HT1080 (cell line): ENCODE data around the gene DMPK. TPM values are rescaled to one million over a fixed set of nuclear protein-coding genes. Genes with fewer than 3 reads are reported as not detected.
A peak's percentile ranks its signal among the peaks of the same experiment; 100 is the strongest.
"Not testable (repeated sequence)": the region's sequence is repeated elsewhere in the genome, so short reads cannot be mapped to it uniquely, and the experiment has no call there.

Source experiments
- DNase-seq: peaks from one replicate; pipeline ENCODE4 v3.0.0-alpha.2; 2015; ENCODE audit warnings: low read depth
- total RNA-seq: library from RNA; depleted of rRNA; stranded (reverse); fragments of >200 nt; shearing (Covaris generic); gene quantifications from 2 replicates; pipeline ENCODE4 v1.2.3, GENCODE V29; 2014

The DMPK gene
- total RNA-seq, 1 experiment from 2014 or later = 7.0 TPM

- DNase-seq = no peak
These were observed 33.4 kb upstream of the DMPK start for GRCh38 chr19:45815481-45816216.

GRCh38 chr19:45814851-45815480 is 32.7 kb upstream of the DMPK start, which contains the start of gene RSPH6A:
RSPH6A (minus strand) TSS chr19:45815308; CDS start chr19:45815176, 132 bp downstream.
- DNase-seq = no peak

- no peak for DNase-seq
These were observed 32.0 kb upstream of the DMPK start for GRCh38 chr19:45814166-45814780.

- no peak for DNase-seq
These were observed 30.0 kb upstream of the DMPK start for GRCh38 chr19:45812297-45812696.

GRCh38 chr19:45809643-45810159 is 27.4 kb upstream of the DMPK start:
- DNase-seq = peak; percentile 94

GRCh38 chr19:45805719-45806118 is 23.4 kb upstream of the DMPK start:
- DNase-seq = no peak

GRCh38 chr19:45804959-45805230 is 22.6 kb upstream of the DMPK start:
- no peak for DNase-seq

GRCh38 chr19:45804140-45804958 is 22.1 kb upstream of the DMPK start:
- DNase-seq = no peak

- no peak for DNase-seq
These were observed 19.4 kb upstream of the DMPK start for GRCh38 chr19:45801603-45802175.

GRCh38 chr19:45800070-45800553 is 17.8 kb upstream of the DMPK start:
- DNase-seq = peak; percentile 76

GRCh38 chr19:45799541-45799940 is 17.3 kb upstream of the DMPK start:
- not testable (repeated sequence) for DNase-seq

GRCh38 chr19:45798995-45799517 is 16.8 kb upstream of the DMPK start:
- DNase-seq = peak; percentile 77

GRCh38 chr19:45794627-45795026 is 12.3 kb upstream of the DMPK start:
- no peak for DNase-seq

GRCh38 chr19:45793876-45794275 is 11.6 kb upstream of the DMPK start:
- no peak for DNase-seq

GRCh38 chr19:45793178-45793564 is 10.9 kb upstream of the DMPK start:
- no peak for DNase-seq

- peak; percentile 98 for DNase-seq
These were observed 10.3 kb upstream of the DMPK start, which contains the start of gene DMWD for GRCh38 chr19:45792470-45793177. DMWD (minus strand) TSS chr19:45792845; CDS start chr19:45792756, 89 bp downstream.

GRCh38 chr19:45791744-45792469 is 9.6 kb upstream of the DMPK start:
- no peak for DNase-seq

- no peak for DNase-seq
These were observed 8.7 kb upstream of the DMPK start for GRCh38 chr19:45790942-45791341.

GRCh38 chr19:45789035-45789786 is 6.9 kb upstream of the DMPK start:
- DNase-seq = no peak
